Endothelial cell (in vitro differentiated cells): Measurements from ENCODE around the gene NXF1. TPM values are rescaled to one million over a fixed set of nuclear protein-coding genes. Genes with fewer than 3 reads are reported as not detected.
A peak's percentile ranks its signal among the peaks of the same experiment; 100 is the strongest.

ENCODE experiments used
- DNase-seq: peaks from one replicate; pipeline ENCODE4 v3.0.0; 2021; ENCODE audit warnings: low spot score
- H3K27ac Mint-ChIP-seq: one replicate; pipeline ENCODE4 v1.8.0; 2021; ENCODE audit warnings: mixed read lengths, inconsistent platforms; ENCODE audit not compliant: unreplicated experiment
- H3K27me3 Mint-ChIP-seq: one replicate; pipeline ENCODE4 v1.8.0; 2021; ENCODE audit warnings: mild to moderate bottlenecking, moderate library complexity, mixed read lengths, inconsistent platforms; ENCODE audit not compliant: unreplicated experiment
- H3K36me3 Mint-ChIP-seq: one replicate; pipeline ENCODE4 v1.8.0; 2021; ENCODE audit warnings: mild to moderate bottlenecking, low read depth, mixed read lengths, inconsistent platforms; ENCODE audit not compliant: unreplicated experiment
- H3K4me1 Mint-ChIP-seq: one replicate; pipeline ENCODE4 v1.8.0; 2021; ENCODE audit warnings: mild to moderate bottlenecking, mixed read lengths, inconsistent platforms; ENCODE audit not compliant: unreplicated experiment
- H3K4me3 Mint-ChIP-seq: one replicate; pipeline ENCODE4 v1.8.0; 2021; ENCODE audit warnings: mild to moderate bottlenecking, mixed read lengths, inconsistent platforms; ENCODE audit not compliant: unreplicated experiment
- H3K9me3 Mint-ChIP-seq: one replicate; pipeline ENCODE4 v1.8.0; 2021; ENCODE audit warnings: mixed read lengths, inconsistent platforms; ENCODE audit not compliant: unreplicated experiment
- total RNA-seq: library from RNA; stranded (reverse); fragmentation: NEBNext Ultra II Directional; extraction: Animal tissue kit (Norgen Biotek cat#: 25700); gene quantifications from one replicate; pipeline ENCODE4 v1.2.1, GENCODE V29; 2021; ENCODE audit not compliant: unreplicated experiment
- TF ChIP-seq, protein P1 (sequence below): fragments of 200-600 bp; sonication (generic); IDR thresholded peaks from one replicate; pipeline ENCODE4 v1.5.0; 2021; ENCODE audit warnings: antibody characterized with exemption; ENCODE audit not compliant: unreplicated experiment

Gene NXF1
- total RNA-seq, 1 donor from 2014 or later: 50.8 TPM

DNA sequence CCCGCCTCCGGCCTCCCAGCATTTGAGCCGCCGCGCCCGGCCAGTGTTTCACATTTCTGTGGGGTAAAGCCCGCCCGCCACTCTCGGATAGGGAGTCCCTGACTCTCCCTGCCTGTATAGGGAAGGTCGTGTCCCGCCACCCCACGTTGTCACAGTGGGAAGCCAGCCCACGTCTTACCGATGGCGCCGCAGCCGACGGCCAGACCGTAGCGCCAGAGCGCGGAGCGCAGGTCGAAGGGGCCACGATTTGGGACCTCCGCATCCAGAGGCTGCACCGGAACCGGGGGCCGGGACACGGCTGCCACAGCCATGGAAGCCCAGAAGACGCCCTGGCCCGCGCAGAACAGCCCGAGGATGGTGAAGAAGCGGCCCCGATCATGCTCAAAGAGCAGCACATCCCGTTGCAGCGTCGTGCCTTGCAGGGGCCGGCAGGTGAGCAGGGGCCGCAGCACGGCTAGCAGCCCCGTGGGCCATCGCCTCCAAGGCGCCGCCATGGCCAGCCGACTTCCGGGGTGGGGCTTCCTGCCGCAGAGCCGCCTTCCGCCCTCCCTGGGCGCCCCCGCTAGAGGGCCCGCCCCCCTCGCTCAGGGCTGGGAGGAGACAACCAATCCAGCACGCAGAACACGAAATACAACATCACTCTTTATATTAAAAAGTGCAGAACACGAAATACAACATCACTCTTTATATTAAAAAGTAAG is 13.6 kb downstream of the NXF1 start, which contains the start of gene TMEM223:
Gene TMEM223 (minus strand): TSS at position 506 of the 701 bp plus-strand sequence. CDS start 12 bp downstream, at position 494.
- no peaks in the 10 kb centered on the region for H3K9me3 Mint-ChIP-seq
- H3K36me3 Mint-ChIP-seq: peaks cover 40% of the 10 kb centered on the region

DNA sequence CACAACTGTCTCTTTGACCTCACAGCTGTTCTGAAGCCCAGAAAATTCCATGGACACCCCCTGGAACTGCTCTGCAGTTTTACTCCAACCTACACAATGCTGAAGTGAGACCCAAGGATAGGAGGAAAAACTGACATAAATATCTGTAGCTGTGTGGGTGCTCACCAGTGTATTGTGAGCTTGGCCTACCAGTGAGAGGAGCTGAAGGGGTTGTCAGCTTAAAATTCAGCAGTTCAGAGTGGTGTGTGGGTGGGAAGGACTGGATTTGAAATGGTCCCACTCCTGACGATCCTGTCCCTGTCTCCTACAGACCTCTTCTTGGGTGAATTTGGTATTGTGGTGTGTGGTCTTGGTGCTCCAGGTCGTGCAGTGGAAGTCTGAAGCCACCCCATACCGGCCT is 15.7 kb downstream of the NXF1 start:
- Mint-ChIP-seq H3K36me3 (peaks cover 27% of the 10 kb centered on the region), H3K9me3 (no peaks in the 10 kb centered on the region), H3K4me1 (peaks cover 24% of the 10 kb centered on the region), H3K4me3 (peak overlapping the region; percentile 71), H3K27ac (no peak overlapping the region), H3K27me3 (peaks cover 12% of the 10 kb centered on the region)
- TF ChIP-seq, protein P1, sequence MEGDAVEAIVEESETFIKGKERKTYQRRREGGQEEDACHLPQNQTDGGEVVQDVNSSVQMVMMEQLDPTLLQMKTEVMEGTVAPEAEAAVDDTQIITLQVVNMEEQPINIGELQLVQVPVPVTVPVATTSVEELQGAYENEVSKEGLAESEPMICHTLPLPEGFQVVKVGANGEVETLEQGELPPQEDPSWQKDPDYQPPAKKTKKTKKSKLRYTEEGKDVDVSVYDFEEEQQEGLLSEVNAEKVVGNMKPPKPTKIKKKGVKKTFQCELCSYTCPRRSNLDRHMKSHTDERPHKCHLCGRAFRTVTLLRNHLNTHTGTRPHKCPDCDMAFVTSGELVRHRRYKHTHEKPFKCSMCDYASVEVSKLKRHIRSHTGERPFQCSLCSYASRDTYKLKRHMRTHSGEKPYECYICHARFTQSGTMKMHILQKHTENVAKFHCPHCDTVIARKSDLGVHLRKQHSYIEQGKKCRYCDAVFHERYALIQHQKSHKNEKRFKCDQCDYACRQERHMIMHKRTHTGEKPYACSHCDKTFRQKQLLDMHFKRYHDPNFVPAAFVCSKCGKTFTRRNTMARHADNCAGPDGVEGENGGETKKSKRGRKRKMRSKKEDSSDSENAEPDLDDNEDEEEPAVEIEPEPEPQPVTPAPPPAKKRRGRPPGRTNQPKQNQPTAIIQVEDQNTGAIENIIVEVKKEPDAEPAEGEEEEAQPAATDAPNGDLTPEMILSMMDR: no peak
- DNase-seq: no peak

More for the DNA sequence above, 13.6 kb downstream of the NXF1 start, which contains the start of gene TMEM223:
- TF ChIP-seq, protein P1: no peak
- H3K27ac Mint-ChIP-seq: peak within 1 kb of the TSS; percentile 85
- peak; percentile 83 for DNase-seq
- peaks cover 12% of the 10 kb centered on the region for H3K27me3 Mint-ChIP-seq
- H3K4me3 Mint-ChIP-seq: peak within 1 kb of the TSS; percentile 93
- H3K4me1 Mint-ChIP-seq: peaks cover 20% of the 10 kb centered on the region

DNA sequence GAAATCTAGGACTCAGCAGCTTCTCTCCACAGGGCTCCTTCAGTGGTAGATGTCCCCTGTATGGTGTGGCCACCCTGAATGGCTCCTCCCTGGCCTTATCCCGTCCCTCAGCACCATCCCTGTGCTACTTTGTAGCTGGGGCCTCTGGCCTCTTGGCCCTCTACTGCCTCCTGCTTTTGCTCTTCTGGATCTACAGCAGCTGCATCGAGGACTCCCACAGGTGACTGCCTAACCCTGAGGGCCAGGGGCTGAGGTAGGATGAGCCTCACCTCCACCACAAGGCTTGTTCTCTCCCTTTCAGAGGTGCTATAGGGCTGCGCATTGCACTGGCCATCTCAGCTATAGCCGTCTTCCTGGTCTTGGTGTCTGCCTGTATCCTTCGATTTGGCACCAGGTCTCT is 16.2 kb downstream of the NXF1 start:
- no peaks in the 10 kb centered on the region for H3K9me3 Mint-ChIP-seq
- DNase-seq: no peak
- peaks cover 24% of the 10 kb centered on the region for H3K4me1 Mint-ChIP-seq
- peak overlapping the region; percentile 71 for H3K4me3 Mint-ChIP-seq
- peaks cover 21% of the 10 kb centered on the region for H3K36me3 Mint-ChIP-seq
- TF ChIP-seq, protein P1: no peak
- H3K27ac Mint-ChIP-seq: no peak overlapping the region
- H3K27me3 Mint-ChIP-seq: peaks cover 12% of the 10 kb centered on the region

DNA sequence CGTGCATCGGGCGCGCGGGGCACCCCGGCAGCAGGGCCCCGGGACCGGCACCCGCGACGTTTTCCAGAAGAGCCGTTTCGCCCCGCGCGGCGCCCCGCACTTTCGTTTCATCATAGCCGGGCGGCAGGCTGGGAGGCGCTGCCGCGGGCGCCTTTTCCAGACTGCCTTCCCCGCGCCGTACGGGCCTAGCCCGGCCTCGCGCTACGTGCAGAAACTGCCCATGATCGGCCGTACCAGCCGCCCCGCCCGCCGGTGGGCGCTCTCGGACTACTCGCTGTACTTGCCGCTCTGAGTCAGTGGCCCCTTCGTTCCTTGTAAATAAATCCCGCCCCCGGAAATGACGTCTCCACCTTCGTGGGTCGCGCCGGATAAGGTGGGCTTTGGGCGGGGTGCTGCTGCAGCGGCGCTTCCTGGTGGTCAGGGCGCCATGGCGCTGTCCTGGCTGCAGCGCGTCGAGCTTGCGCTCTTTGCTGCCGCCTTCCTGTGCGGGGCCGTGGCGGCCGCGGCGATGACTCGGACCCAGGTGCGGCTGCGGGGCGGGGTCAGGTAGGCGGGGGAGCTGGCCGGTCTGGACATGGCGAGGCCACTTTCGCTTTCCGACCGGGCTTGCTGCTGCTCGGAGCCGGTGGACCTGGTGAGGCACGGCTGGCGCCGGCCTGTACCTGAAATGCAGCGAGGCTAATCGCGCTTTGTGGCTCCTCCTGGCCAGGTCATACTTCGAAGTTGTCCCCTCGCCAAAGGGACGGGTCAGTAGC is 18.1 kb downstream of the NXF1 start, which contains the start of gene TMEM179B:
Gene TMEM179B (plus strand): TSS at position 398 of the 755 bp plus-strand sequence. CDS start 30 bp downstream, at position 428.
- TF ChIP-seq, protein P1: peak; percentile 9
- H3K9me3 Mint-ChIP-seq: no peaks in the 10 kb centered on the region
- H3K36me3 Mint-ChIP-seq: peaks cover 24% of the 10 kb centered on the region
- peak within 1 kb of the TSS; percentile 89 for H3K27ac Mint-ChIP-seq
- DNase-seq: peak; percentile 91
- H3K27me3 Mint-ChIP-seq: peaks cover 8% of the 10 kb centered on the region
- peak within 1 kb of the TSS; percentile 93 for H3K4me3 Mint-ChIP-seq
- H3K4me1 Mint-ChIP-seq: peaks cover 20% of the 10 kb centered on the region
